PC-3 (cell line): ENCODE results near the gene WIPF3.

Experiments used
- EZH2 ChIP-seq: fragments of 300-600 bp; sonication (generic); IDR thresholded peaks from one replicate; pipeline ENCODE4 v1.6.1; 2017; ENCODE audit warnings: antibody characterized with exemption, mild to moderate bottlenecking, low read length; ENCODE audit not compliant: unreplicated experiment
- EZH2phosphoT487 ChIP-seq: fragments of 300-600 bp; sonication (generic); IDR thresholded peaks from 2 replicates; pipeline ENCODE4 v1.6.1; 2018; ENCODE audit warnings: mild to moderate bottlenecking, antibody characterized with exemption, low read length, borderline replicate concordance
- TF ChIP-seq, protein P1 (sequence below): fragments of 300-600 bp; sonication (generic); conservative IDR thresholded peaks from 2 replicates; pipeline ENCODE4 v1.5.1; 2017; ENCODE audit warnings: antibody characterized with exemption, low read depth, mild to moderate bottlenecking, low read length

DNA sequence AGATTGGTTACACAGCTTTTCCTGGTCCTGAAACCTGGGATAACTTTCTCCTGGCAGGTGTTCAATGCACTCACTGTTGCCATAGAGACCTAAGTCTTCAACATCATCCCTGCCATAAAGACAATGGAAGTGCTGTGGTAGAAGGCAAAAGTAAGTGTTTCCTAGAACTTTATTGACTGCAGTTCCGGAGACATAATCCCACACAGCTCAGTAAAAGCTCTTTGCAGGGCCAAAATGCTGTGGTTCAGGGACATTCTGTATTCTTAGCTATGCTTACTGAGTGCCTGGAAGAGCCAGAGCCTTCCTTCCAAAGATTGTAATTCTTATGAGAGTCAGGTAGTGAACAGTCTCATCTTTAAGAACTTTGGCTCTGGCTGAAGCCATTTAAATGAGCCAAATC lies 5.3 kb downstream of the WIPF3 start:
- TF ChIP-seq, protein P1, sequence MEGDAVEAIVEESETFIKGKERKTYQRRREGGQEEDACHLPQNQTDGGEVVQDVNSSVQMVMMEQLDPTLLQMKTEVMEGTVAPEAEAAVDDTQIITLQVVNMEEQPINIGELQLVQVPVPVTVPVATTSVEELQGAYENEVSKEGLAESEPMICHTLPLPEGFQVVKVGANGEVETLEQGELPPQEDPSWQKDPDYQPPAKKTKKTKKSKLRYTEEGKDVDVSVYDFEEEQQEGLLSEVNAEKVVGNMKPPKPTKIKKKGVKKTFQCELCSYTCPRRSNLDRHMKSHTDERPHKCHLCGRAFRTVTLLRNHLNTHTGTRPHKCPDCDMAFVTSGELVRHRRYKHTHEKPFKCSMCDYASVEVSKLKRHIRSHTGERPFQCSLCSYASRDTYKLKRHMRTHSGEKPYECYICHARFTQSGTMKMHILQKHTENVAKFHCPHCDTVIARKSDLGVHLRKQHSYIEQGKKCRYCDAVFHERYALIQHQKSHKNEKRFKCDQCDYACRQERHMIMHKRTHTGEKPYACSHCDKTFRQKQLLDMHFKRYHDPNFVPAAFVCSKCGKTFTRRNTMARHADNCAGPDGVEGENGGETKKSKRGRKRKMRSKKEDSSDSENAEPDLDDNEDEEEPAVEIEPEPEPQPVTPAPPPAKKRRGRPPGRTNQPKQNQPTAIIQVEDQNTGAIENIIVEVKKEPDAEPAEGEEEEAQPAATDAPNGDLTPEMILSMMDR = no peak
- TF ChIP-seq EZH2 (no peak), EZH2phosphoT487 (no peak)
